Fibroblast of skin of right biceps (primary cell): ENCODE results near the gene SMG6.
"Not testable (repeated sequence)": the region's sequence is repeated elsewhere in the genome, so short reads cannot be mapped to it uniquely, and the experiment has no call there.

Source experiments
- DNase-seq: peaks from one replicate; pipeline ENCODE4 v3.0.0-alpha.2; 2013

The SMG6 gene

GRCh38 chr17:2227025-2227699, 76.4 kb downstream of the SMG6 start:
- DNase-seq, result no peak

DNA sequence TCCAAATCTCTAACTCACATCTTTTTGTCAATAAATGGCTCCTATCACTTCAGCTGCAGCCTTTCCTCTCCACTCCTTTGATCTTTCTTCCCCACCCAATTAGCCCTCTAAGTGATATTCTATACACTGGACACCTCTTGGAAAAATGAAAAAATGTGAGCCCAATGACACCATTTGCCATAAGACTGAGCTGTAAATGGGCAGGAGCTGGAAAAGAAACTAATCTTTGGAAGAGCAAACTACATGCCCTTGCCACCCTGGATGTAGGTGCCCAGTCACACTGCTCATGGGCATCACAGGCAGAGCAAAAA, 80.0 kb downstream of the SMG6 start:
- no peak for DNase-seq

DNA sequence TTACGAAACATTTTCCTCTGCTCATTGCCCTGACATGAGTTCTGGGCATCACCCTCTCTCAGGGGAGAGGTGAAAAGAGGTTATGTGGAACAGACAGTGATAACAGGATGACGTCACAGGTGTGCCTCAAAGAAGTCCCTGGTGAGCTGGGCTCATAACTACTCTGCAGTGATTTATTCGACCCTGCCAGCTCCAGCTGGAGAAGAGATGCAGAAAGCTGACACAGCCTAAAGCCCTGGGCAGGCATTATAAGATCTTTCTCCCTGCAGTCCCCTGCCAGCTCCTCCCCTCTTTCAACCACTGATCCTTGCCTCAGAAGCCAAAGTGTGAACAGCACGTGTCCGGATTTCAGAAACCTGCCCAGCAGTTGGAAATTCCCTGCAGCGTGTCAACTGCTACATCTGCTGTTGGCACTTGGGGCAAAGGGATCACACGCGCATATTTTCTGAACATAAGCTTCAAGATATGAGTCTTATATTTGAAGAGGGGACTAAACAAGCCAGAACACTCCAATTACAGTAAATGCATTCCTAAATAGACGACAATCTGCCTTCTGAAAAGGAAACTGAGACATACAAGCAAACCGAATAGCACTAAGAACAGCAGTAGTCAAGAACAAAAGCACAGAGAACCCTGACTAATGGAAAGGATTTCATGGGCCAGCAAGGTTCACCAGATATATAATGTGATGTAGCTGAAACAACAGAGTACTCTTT, 80.5 kb downstream of the SMG6 start:
- peak; percentile 70 for DNase-seq

DNA sequence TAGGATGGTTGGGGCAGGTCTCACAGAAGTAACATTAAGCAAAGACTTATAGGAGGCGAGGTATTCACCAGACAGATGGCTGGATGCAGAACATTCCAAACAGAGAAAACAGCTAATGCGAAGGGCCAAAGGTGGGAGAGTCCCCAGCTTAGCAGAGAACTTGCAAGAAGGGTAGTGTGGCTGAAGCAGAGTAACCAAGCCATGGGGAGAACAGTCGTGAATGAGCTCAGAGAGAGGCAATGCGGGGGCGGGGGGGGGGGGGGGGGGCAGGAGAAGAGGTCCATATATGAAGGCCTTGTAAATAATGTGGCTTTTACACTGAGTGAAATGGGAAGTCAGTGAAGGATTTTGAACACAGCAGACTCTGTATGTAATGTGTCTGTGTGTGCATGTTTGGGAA, 81.3 kb downstream of the SMG6 start:
- DNase-seq, result no peak

DNA sequence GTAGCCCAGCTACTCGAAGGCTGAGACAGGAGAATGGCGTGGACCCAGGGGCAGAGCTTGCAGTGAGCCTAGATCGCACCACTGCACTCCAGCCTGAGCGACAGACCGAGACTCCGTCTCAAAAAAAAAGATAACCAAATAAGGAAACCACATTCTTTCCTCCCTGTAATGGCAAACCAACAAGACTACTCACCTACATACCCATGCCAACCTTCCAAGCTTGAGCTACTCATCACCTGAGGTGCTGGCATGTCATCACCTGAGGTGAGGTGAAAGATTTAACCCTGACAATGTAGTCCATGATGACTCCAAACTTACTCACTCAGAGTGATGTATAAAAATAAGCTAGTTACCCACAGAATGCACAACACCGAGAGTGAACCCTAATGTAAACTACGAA, 85.2 kb downstream of the SMG6 start:
- DNase-seq, result no peak

DNA sequence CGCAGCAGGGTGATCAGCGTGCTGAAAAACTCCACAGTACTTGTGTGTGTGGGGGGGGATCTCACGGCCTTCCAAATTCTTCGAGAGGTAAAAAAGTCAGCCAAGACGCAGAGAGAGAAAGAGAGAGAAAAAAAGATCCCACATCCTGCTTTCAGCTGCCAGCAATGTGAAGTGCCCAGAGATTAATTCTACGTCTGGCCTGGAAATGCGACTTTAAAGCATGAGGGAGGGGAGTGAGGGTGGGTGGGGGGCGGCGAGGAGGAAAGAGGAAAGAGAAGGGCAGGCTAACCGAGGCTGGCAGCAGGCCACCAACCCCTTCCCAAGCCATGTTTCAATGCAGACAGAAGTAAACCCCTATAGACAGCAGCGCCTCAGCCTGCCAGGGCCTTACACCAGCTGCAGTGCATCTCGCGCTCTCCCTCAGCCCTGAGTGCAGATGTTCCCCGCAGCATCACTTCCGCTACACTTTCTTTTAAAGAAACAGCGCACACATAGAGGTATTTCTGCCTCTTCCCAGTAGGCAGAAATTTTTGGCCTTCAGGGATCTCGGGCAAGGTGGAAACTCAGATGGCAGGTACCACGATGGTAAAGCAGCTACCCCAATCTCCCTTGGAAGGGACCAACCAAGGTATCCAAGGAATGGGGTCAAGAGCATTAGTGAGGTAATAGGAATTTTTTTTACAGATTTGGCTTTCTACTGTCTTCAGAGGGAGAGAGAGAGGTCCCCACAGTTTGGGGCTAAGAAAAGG, 87.8 kb downstream of the SMG6 start:
- DNase-seq, result peak; percentile 98

GRCh38 chr17:2214929-2215615, 88.5 kb downstream of the SMG6 start:
- peak; percentile 86 for DNase-seq

DNA sequence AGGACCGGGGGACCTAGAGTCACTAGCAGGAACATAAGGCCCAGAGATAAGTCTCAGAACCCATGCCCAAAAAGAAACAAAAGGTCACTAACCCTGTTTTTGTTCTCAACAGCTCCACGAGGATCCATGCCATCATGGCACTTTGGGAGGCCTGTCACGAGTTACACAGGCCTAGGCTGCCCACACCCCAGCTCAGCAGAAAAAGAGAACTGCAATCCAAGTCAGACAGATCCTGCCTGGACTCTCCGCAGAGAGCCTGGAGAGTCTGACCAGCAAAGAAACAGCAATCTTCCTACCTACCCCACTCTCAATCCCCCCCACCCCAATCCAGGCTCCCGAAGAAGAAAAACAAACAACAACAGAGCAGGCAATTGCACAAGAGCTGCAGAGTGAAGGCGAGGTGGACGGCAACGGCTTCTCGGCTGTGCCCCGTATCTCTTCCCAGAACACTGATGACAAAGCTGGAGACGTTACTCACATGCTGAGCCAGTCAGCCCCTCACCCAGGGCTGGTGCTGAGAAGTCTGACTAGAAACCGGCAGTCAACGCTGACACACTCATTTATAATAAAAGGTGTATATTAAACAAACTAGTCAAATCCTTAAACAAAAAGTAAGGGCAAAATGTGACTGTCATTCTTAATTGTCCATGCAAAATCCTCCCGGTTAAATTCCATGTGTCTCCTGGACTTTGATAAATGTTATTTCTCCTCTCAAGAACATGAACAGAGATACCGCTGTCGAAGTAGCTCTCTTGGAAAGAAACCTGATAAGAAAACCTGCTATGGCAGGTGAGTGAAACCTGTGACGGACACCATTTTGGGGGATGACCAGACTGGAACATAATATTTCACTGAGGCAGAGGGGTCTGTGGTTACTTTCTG, 89.3 kb downstream of the SMG6 start:
- peak; percentile 93 for DNase-seq

GRCh38 chr17:2213291-2213960, 90.2 kb downstream of the SMG6 start:
- DNase-seq, result peak; percentile 60

- DNase-seq, result peak; percentile 84
These were observed 91.1 kb downstream of the SMG6 start for GRCh38 chr17:2212400-2212981.

DNA sequence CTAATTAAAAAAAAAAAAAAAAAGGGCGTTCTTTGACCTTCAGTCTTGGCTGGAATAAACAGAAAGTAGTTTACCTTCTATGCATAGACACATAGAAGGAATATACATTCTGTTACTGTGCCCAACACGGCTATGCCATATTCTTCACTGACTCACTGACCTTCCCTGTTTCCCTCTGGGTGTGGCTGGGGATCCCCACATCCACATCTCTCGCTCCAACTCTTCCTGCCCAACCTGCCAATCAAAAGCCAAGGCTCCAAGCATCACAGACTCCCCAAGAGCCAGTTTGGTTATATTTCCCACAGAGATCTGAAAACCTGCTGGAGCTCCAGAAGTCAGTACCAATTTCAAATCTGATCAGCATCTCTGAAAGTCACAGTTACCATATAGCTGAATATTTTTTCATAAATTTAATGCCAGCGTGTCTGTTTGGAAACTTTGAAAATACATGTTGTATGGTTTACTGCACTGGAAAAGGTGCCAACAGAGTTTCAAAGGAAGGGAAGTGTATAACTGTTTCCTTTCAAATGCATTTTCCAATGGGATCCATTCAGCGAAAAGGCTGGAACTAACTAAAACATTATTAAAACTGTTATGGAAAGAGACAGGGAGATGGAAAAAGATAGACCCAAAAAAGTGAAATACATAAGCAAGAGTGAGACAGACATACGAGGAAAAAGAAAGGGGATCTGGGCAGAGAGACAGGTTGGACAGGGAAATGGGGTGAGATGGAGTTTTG, 91.8 kb downstream of the SMG6 start:
- no peak for DNase-seq

DNA sequence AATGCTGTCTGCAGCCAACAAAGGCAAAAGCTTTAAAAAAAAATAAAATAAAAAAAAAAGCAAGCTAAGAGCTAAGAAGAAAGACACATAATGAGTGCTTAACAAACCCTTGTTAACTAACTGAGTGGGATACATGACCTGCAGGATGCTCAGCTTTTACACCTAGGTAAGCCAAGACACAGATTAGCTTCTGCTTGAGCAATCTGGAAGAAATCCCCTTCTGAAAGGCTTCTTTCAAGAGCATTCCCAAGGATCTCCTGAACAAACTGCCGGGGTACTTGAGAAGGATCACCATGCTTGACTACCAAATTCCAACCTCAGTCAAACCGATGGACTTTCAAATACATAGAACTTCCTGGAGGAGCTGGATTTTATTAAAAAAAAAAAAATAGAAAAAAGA, 92.9 kb downstream of the SMG6 start:
- DNase-seq, result no peak

DNA sequence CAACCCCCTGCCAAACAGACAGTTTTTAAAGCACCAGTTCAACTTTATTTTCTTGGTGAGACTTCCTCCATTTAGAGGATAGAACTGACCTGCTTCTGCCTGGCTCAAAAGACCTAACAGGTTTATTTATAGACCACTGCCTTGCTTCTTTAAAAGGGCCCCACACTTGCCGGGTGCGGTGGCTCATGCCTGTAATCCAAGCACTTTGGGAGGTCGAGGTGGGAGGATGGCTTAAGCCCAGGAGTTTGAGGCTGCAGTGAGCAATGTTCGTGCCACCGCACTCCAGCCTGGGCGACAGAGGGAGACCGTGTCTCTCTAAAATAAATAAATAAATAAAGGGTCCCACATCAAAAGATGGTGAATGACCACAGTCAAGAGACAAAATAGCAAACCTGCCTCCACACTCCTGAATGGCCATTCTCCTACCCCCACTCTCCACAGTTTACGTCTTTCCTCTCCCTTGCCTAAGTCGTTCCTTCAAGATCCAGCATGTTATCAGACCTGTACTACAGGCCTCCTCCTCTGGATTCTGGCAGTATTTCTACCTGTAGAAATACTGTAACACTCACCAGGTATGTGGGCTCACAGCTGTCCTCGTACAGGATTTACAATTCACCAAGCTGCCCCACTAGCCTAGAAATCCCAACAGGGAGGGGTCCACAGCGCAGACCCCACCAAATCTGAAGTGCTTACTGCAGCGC, 95.6 kb downstream of the SMG6 start:
- DNase-seq, result no peak

- DNase-seq, result no peak
These were observed 99.2 kb downstream of the SMG6 start for GRCh38 chr17:2204393-2204792.

GRCh38 chr17:2203818-2204217, 99.8 kb downstream of the SMG6 start:
- no peak for DNase-seq

DNA sequence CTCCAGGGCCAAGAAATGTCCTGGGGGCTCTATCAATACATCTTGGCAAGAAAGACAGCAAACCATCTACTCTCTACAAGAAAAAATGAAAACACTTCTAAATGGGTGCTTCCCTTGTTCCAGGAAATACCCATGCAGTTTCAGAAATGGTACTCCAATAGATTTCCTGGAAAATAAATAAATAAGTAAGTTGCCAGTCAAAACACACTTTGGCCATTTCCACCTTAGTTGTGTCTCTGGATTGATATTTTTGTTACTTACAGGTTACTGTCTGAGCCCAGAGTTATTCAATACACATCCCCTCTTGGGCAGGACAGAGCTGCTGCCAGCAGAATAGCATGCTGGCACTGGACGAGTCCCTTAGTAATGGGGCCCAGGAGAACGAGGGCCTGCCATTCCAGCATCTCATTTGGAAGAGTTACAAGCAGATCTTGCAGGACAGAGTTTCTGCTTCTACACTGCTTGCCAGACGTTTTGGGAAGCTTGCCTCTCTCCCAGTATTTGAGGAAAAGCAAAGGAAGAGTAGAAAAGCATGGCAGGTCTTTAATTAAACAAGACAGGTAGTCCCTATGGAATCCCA, 100.5 kb downstream of the SMG6 start:
- no peak for DNase-seq

DNA sequence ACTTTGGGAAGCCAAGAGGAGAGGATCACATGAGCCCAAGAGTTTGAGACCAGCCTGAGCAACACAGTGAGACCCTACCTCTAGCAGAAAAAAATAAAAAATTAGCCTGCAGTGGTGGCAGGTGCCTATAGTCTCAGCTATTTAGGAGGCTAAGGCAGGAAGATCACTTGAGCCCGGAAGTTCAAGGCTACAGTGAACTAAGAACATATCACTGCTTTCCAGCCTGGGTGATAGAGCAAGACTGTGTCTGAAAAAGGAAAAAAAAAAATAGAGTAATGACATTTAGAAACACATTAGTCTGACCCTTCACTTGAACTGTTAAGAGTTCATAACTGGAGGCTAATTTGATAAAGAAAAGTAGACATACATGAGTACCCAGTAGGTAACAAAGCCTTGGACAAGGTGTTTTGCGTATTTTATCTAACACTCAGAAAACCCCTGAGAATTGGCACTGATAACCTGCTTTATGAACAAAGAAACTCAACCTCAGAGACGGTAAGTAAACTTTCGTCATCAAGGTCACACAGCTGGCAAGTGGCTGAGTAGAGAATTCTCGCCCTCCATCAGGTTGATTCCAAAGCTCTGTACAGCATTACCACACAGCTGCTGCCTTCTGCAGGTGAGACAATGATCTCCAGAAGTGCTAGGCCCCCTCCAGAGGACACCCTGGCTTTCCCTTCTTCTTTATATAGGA, 101.1 kb downstream of the SMG6 start:
- DNase-seq, result no peak

DNA sequence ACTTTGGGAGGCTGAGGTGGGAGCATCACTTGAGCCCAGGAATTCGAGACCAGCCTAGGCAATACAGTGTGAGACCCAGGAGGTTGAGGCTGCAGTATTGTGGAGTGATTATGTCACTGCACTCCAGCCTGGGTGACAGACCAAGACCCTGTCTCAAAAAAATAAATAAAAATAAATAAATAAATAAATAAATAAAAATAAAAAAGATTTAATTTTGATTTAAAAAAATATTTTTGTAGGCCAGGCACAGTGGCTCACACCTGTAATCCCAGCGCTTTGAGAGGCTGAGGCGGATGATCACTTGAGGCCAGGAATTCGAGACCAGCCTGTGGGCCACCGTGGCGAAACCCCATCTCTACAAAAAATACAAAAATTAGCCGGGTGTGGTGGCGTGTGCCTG, 104.2 kb downstream of the SMG6 start:
- not testable (repeated sequence) for DNase-seq

DNA sequence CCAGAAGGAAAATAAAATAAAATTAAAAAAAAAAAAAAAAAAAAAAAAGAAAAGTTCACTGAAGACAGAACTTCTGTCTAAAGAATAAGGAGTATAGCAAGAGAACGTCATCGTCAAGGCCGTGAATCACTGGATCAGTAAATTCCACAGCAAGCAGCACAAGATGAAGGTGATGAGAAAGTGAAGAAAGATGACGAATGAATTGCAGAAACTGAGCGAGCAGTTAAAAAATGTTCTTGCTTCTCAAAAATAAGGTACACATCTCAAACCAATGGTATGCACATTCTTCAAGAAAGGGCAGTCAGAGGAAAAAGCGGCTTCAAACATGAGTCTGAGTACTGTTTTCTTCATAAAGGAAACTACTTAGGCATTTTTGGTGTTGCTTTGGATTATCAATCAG, 104.7 kb downstream of the SMG6 start:
- peak; percentile 97 for DNase-seq
